Measurements from ENCODE around the gene TUT7.

GRCh38 chr9:86242071-86242470 lies 112.1 kb downstream of the TUT7 start:
- TF ChIP-seq USF1 (IDR thresholded peaks at IDR 0.05), result no peak
- no peak for TF ChIP-seq TEAD4 (IDR thresholded peaks at IDR 0.05)
- TF ChIP-seq MAX (IDR thresholded peaks at IDR 0.05), result no peak
- TF ChIP-seq TAF1 (IDR thresholded peaks at IDR 0.05; ENCODE audit: low read depth), result no peak
